CD14-positive monocyte (primary cell): Measurements from ENCODE around the gene ZNF391. TPM values are rescaled to one million over a fixed set of nuclear protein-coding genes. Genes with fewer than 3 reads are reported as not detected.
"Not testable (repeated sequence)": the region's sequence is repeated elsewhere in the genome, so short reads cannot be mapped to it uniquely, and the experiment has no call there.

Experiments used
- DNase-seq, 3 donors: peaks; one replicate each; pipeline ENCODE4 v3.0.0-alpha.2; 2011 to 2022
- H2AFZ ChIP-seq: 2 replicates; pipeline ENCODE4 v1.6.0; 2012; ENCODE audit warnings: mild to moderate bottlenecking, low read depth, low read length, inconsistent platforms; ENCODE audit not compliant: insufficient read depth, poor library complexity, severe bottlenecking
- H3K27ac ChIP-seq, 2 donors: 1 replicate in 1 of 2; 2 replicates in 1 of 2; pipeline ENCODE4 v1.5.1; 2012 to 2013; ENCODE audit warnings: low read length in 2 of 2, control low read depth in 1 of 2, inconsistent platforms in 1 of 2, low read depth in 1 of 2, mild to moderate bottlenecking in 1 of 2
- H3K27me3 ChIP-seq, 2 donors: one replicate each; pipeline versions ENCODE4 v1.6.0 to v1.6.1; 2011 to 2013; ENCODE audit warnings: low read length in 2 of 2; ENCODE audit not compliant: control insufficient read depth in 2 of 2, insufficient read depth in 2 of 2
- H3K36me3 ChIP-seq, 2 donors: replicated peaks in 1 of 2; 1 replicate in 1 of 2; 2 replicates in 1 of 2; pipeline versions ENCODE4 v1.5.1 to v1.6.1; 2012 to 2013; ENCODE audit warnings: low read length in 2 of 2, control low read depth in 1 of 2, inconsistent platforms in 1 of 2, mild to moderate bottlenecking in 1 of 2; ENCODE audit not compliant: insufficient read depth in 2 of 2, control insufficient read depth in 1 of 2
- H3K4me1 ChIP-seq, 2 donors: 1 replicate in 1 of 2; 2 replicates in 1 of 2; pipeline versions ENCODE4 v1.5.1 to v1.6.1; 2012 to 2013; ENCODE audit warnings: low read length in 2 of 2, control low read depth in 1 of 2, inconsistent platforms in 1 of 2, mild to moderate bottlenecking in 1 of 2, moderate library complexity in 1 of 2; ENCODE audit not compliant: insufficient read depth in 2 of 2, control insufficient read depth in 1 of 2
- H3K4me2 ChIP-seq: replicated peaks from 2 replicates; pipeline ENCODE3; 2012; ENCODE audit warnings: low read length, moderate library complexity, mild to moderate bottlenecking; ENCODE audit not compliant: poor library complexity, severe bottlenecking; ENCODE audit errors: extremely low read depth
- H3K4me3 ChIP-seq, 3 experiments: fragments of 200-600 bp in 1 of 3; sonication (generic) in 1 of 3; replicated peaks in 1 of 3; 1 replicate in 2 of 3; 2 replicates in 1 of 3; pipeline ENCODE4 v1.5.1; 2011 to 2013; ENCODE audit warnings: low read length in 3 of 3, mild to moderate bottlenecking in 3 of 3, control low read depth in 2 of 3, low read depth in 2 of 3, inconsistent platforms in 1 of 3, moderate library complexity in 1 of 3
- H3K79me2 ChIP-seq: 2 replicates; pipeline ENCODE4 v1.6.0; 2012; ENCODE audit warnings: mild to moderate bottlenecking, control low read depth, inconsistent platforms, low read length, moderate library complexity; ENCODE audit not compliant: insufficient read depth
- H3K9ac ChIP-seq: 2 replicates; pipeline ENCODE4 v1.6.0; 2017; ENCODE audit warnings: low read length, mild to moderate bottlenecking; ENCODE audit not compliant: insufficient read depth, poor library complexity, severe bottlenecking
- H3K9me3 ChIP-seq, 2 donors: replicated peaks in 1 of 2; 1 replicate in 1 of 2; 2 replicates in 1 of 2; pipeline versions ENCODE4 v1.5.1 to v1.6.1; 2012 to 2013; ENCODE audit warnings: low read length in 2 of 2, control low read depth in 1 of 2; ENCODE audit not compliant: control insufficient read depth in 1 of 2, insufficient read depth in 1 of 2
- H4K20me1 ChIP-seq: 2 replicates; pipeline ENCODE4 v1.6.0; 2012; ENCODE audit warnings: mild to moderate bottlenecking, low read length, control low read depth, moderate library complexity; ENCODE audit not compliant: insufficient read depth
- H3K27ac Mint-ChIP-seq, 7 donors: one replicate each; pipeline ENCODE4 v1.8.0; 2020; ENCODE audit warnings: mild to moderate bottlenecking in 7 of 7, mixed read lengths in 7 of 7, moderate library complexity in 6 of 7, inconsistent platforms in 2 of 7
- H3K27me3 Mint-ChIP-seq, 3 donors: one replicate each; pipeline ENCODE4 v1.8.0; 2021 to 2022; ENCODE audit warnings: low read depth in 3 of 3, mild to moderate bottlenecking in 3 of 3, mixed read lengths in 3 of 3, moderate library complexity in 3 of 3, inconsistent platforms in 1 of 3
- H3K36me3 Mint-ChIP-seq, 2 donors: one replicate each; pipeline ENCODE4 v1.8.0; 2020; ENCODE audit warnings: mixed read lengths in 2 of 2, inconsistent platforms in 1 of 2, mild to moderate bottlenecking in 1 of 2
- H3K4me1 Mint-ChIP-seq: one replicate; pipeline ENCODE4 v1.8.0; 2020; ENCODE audit warnings: mild to moderate bottlenecking, mixed read lengths
- H3K4me3 Mint-ChIP-seq, 2 donors: one replicate each; pipeline ENCODE4 v1.8.0; 2020; ENCODE audit warnings: mild to moderate bottlenecking in 2 of 2, mixed read lengths in 2 of 2, moderate library complexity in 1 of 2
- H3K9me3 Mint-ChIP-seq, 7 donors: one replicate each; pipeline ENCODE4 v1.8.0; 2020 to 2022; ENCODE audit warnings: mixed read lengths in 7 of 7, mild to moderate bottlenecking in 6 of 7, moderate library complexity in 6 of 7, inconsistent platforms in 2 of 7
- WGBS: methylation state at CpG from one replicate; pipeline ENCODE4 v1.1.5; 2013; ENCODE audit warnings: missing lambda C conversion rate; ENCODE audit not compliant: insufficient coverage; 5-methylcytosine and 5-hydroxymethylcytosine counted together
- intact Hi-C, 2 donors: fragments of 100-400 bp; cut with micrococcal nuclease; formaldehyde crosslinking; loops; one replicate each; pipeline versions ENCODE4 v1.15.0 to v1.15.1; 2023
- polyA plus RNA-seq, 3 donors: library from polyadenylated mRNA; depleted of rRNA in 1 of 3; unstranded in 2 of 3; stranded (reverse) in 1 of 3; fragments of 300-500 nt in 2 of 3; fragments of >200 nt in 1 of 3; fragmentation: Illumina TruSeq in 2 of 3; gene quantifications; 1 replicate in 2 of 3; 2 replicates in 1 of 3; pipeline ENCODE4 v1.2.3, GENCODE V29; 2012 to 2021
- TF ChIP-seq, protein P1 (sequence below): fragments of 200-600 bp; IDR thresholded peaks from one replicate; pipeline ENCODE4 v1.8.0; 2022; ENCODE audit warnings: antibody characterized with exemption, mild to moderate bottlenecking

Gene ZNF391
- polyA plus RNA-seq, 3 donors: 0.07 to 0.17 TPM; not detected in 1

DNA sequence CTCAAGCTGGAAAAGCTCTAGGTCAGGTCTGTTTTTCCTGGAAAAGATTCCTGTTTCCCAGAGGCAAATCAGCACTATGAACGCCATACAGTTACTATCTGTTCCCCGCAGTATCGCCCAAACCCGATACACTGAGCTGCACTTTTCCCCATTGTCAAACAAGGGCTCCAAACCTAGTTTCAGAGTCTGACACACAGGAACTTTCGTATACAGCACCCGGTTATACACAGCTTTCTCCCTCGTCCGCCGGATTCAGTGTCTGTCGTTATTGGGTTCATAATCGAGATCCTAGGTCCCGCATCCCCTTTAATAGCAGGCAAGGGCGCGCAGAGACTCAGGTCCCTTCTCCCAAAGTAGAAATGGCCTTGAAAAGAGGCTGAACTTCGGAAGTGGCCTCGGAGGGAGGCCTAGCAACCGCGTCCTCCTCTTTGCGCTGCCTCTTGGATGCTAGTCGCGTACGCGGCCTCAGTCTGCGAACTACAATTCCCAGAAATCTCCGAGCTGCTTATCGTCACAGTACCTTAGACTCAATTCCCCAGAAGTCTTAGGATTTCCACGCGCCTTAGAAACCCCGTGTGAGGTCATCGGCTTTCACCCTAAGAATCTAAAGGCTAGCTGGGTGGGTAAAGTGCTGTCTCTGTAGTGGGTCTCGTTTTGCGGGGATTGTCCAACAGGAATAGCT is 34.2 kb downstream of the ZNF391 start:
- Histone ChIP-seq H3K4me3 (no peak overlapping the region), H4K20me1 (no peaks in the 10 kb centered on the region), H3K4me1 (no peaks in the 10 kb centered on the region), H3K79me2 (no peaks in the 10 kb centered on the region), H3K4me2 (no peak overlapping the region), H2AFZ (no peak overlapping the region), H3K27ac (no peak overlapping the region), H3K27me3 (no peaks in the 10 kb centered on the region), H3K9ac (no peak overlapping the region), H3K9me3 (peaks cover 40 to 54% of the 10 kb centered on the region in 2 donors), H3K36me3 (no peaks in the 10 kb centered on the region)
- DNase-seq: no peak
- Mint-ChIP-seq H3K27me3 (peaks cover 0 to 2% (median 0%) of the 10 kb centered on the region in 3 donors), H3K27ac (no peak overlapping the region), H3K4me1 (no peaks in the 10 kb centered on the region), H3K9me3 (peaks cover 20 to 37% (median 32%) of the 10 kb centered on the region in 7 donors), H3K36me3 (no peaks in the 10 kb centered on the region), H3K4me3 (no peak overlapping the region)
- WGBS: 70% methylated on average over 26 of the region's 32 CpGs
- intact Hi-C loops: no loop called here
- TF ChIP-seq, protein P1, sequence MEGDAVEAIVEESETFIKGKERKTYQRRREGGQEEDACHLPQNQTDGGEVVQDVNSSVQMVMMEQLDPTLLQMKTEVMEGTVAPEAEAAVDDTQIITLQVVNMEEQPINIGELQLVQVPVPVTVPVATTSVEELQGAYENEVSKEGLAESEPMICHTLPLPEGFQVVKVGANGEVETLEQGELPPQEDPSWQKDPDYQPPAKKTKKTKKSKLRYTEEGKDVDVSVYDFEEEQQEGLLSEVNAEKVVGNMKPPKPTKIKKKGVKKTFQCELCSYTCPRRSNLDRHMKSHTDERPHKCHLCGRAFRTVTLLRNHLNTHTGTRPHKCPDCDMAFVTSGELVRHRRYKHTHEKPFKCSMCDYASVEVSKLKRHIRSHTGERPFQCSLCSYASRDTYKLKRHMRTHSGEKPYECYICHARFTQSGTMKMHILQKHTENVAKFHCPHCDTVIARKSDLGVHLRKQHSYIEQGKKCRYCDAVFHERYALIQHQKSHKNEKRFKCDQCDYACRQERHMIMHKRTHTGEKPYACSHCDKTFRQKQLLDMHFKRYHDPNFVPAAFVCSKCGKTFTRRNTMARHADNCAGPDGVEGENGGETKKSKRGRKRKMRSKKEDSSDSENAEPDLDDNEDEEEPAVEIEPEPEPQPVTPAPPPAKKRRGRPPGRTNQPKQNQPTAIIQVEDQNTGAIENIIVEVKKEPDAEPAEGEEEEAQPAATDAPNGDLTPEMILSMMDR: no peak

DNA sequence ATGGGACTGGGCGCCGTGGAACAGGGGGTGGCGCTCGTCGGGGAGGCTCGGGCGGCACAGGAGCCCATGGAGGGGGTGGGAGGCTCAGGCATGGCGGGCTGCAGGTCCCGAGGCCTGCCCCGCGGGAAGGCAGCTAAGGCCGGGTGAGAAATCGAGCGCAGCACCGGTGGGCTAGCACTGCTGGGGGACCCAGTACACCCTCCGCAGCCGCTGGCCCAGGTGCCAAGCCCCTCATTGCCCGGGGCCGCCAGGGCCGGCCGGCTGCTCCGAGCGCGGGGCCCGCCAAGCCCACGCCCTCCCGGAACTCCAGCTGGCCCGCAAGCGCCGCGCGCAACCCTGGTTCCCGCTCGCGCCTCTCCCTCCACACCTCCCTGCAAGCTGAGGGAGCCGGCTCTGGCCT is 36.3 kb downstream of the ZNF391 start:
- H3K4me3 ChIP-seq, DNase-seq, H3K27ac Mint-ChIP-seq, H3K4me3 Mint-ChIP-seq, H3K36me3 ChIP-seq, H3K27me3 ChIP-seq, H3K36me3 Mint-ChIP-seq, H4K20me1 ChIP-seq, H2AFZ ChIP-seq, intact Hi-C loops, H3K79me2 ChIP-seq, H3K4me2 ChIP-seq, H3K27me3 Mint-ChIP-seq, H3K27ac ChIP-seq, H3K4me1 ChIP-seq, H3K4me1 Mint-ChIP-seq, H3K9ac ChIP-seq: not testable (repeated sequence)
- WGBS: 96% methylated on average over 30 of the region's 36 CpGs
- H3K9me3 Mint-ChIP-seq: peaks cover 22 to 44% (median 38%) of the 10 kb centered on the region in 7 donors
- H3K9me3 ChIP-seq: peaks cover 42 to 51% of the 10 kb centered on the region in 2 donors
